ENCODE data around the gene ZNF146.
"Not testable (repeated sequence)": the region's sequence is repeated elsewhere in the genome, so short reads cannot be mapped to it uniquely, and the experiment has no call there.

Gene ZNF146

GRCh38 chr19:36214386-36215275 lies at the start of gene ZNF146, which contains the start of gene ZNF565:
TSS of gene ZNF146 (plus strand) at chr19:36215106. CDS start at chr19:36236441, 21,335 bp downstream.
TSS of gene ZNF565 (minus strand) at chr19:36214665. CDS start at chr19:36201985, 12,680 bp downstream.
- peak; percentile 95 for DNase-seq

GRCh38 chr19:36169084-36169760 lies 45.7 kb upstream of the ZNF146 start:
- no peak for DNase-seq

- no peak for DNase-seq
These were observed 42.1 kb upstream of the ZNF146 start for GRCh38 chr19:36172852-36173251.

- DNase-seq, result not testable (repeated sequence)
These were observed 41.1 kb upstream of the ZNF146 start for GRCh38 chr19:36173846-36174245.

GRCh38 chr19:36179077-36179476 lies 35.8 kb upstream of the ZNF146 start:
- DNase-seq, result not testable (repeated sequence)

- DNase-seq, result no peak
These were observed 32.2 kb upstream of the ZNF146 start for GRCh38 chr19:36182612-36183244.

- DNase-seq, result no peak
These were observed 31.7 kb upstream of the ZNF146 start for GRCh38 chr19:36183245-36183628.

GRCh38 chr19:36186722-36187121 lies 28.2 kb upstream of the ZNF146 start:
- not testable (repeated sequence) for DNase-seq

- no peak for DNase-seq
These were observed 18.7 kb upstream of the ZNF146 start for GRCh38 chr19:36196249-36196648.

- no peak for DNase-seq
These were observed 16.8 kb upstream of the ZNF146 start for GRCh38 chr19:36198119-36198518.

- no peak for DNase-seq
These were observed 13.2 kb upstream of the ZNF146 start for GRCh38 chr19:36201684-36202083.

GRCh38 chr19:36203293-36203692 lies 11.6 kb upstream of the ZNF146 start:
- DNase-seq, result no peak

GRCh38 chr19:36207605-36208252 lies 7.2 kb upstream of the ZNF146 start:
- DNase-seq, result no peak

- no peak for DNase-seq
These were observed 5.5 kb upstream of the ZNF146 start for GRCh38 chr19:36209372-36209771.

GRCh38 chr19:36210497-36210896 lies 4.4 kb upstream of the ZNF146 start:
- no peak for DNase-seq

- no peak for DNase-seq
These were observed 2.0 kb upstream of the ZNF146 start for GRCh38 chr19:36212895-36213294.

GRCh38 chr19:36215276-36216123 lies 594 bp downstream of the ZNF146 start:
- no peak for DNase-seq

- no peak for DNase-seq
These were observed 6.6 kb downstream of the ZNF146 start for GRCh38 chr19:36221474-36221873.

- no peak for DNase-seq
These were observed 7.6 kb downstream of the ZNF146 start for GRCh38 chr19:36222503-36222902.

- DNase-seq, result no peak
These were observed 10.4 kb downstream of the ZNF146 start for GRCh38 chr19:36225219-36225892.

GRCh38 chr19:36233626-36234025 lies 18.7 kb downstream of the ZNF146 start:
- not testable (repeated sequence) for DNase-seq
